HG03442 (cell line): ENCODE results near the gene PC.

Experiments used
- ATAC-seq: cut with Tn5 transposase; IDR thresholded peaks from one replicate; pipeline ENCODE4 v1.9.1; 2021; ENCODE audit warnings: mild to moderate bottlenecking, moderate library complexity; ENCODE audit not compliant: unreplicated experiment

Gene PC

DNA sequence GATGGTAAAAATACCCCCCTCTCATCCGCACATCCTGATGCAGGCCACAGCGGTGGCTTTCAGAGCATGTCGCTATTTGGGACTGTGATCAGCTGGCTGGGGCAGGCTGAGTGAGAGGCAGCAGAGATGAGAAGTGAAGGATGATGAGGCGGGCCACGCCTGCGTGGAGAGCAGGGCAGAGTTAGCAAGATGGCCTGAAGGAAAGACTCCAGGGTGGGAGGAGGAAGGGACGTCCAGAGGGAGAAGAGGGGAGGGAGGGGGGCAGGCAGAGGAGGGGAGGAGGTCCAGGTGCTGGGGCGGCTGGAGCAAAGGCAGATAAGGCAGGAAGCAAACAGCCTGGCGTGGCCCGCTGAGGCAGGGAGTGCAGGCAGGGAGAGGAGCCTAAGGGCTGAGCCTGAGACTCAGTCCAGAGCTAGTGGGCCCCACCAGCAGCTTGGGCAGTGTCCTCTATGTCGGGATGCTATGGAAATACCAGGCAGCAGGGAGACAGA lies 72.2 kb downstream of the PC start:
- ATAC-seq = no peak

GRCh38 chr11:66885469-66885868 lies 72.7 kb downstream of the PC start:
- no peak for ATAC-seq

DNA sequence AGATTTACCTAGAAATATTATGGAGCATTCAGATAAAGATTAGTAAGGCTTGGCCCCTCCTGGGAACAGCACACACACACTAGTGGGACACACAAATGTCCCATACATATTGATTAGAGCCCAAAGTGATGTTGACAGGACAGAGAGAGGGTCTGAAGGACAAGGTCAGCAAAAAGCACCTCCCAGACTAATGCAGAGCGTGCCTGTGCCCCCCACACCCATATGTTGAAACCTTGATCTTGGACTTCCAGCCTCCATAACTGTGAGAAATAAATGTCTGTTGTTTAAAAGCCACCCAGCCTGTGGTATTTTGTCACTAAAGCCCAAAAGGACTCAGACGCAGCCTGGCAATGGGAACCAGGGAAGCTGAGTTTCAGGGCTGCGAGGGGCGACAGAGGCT lies 73.7 kb downstream of the PC start:
- no peak for ATAC-seq

DNA sequence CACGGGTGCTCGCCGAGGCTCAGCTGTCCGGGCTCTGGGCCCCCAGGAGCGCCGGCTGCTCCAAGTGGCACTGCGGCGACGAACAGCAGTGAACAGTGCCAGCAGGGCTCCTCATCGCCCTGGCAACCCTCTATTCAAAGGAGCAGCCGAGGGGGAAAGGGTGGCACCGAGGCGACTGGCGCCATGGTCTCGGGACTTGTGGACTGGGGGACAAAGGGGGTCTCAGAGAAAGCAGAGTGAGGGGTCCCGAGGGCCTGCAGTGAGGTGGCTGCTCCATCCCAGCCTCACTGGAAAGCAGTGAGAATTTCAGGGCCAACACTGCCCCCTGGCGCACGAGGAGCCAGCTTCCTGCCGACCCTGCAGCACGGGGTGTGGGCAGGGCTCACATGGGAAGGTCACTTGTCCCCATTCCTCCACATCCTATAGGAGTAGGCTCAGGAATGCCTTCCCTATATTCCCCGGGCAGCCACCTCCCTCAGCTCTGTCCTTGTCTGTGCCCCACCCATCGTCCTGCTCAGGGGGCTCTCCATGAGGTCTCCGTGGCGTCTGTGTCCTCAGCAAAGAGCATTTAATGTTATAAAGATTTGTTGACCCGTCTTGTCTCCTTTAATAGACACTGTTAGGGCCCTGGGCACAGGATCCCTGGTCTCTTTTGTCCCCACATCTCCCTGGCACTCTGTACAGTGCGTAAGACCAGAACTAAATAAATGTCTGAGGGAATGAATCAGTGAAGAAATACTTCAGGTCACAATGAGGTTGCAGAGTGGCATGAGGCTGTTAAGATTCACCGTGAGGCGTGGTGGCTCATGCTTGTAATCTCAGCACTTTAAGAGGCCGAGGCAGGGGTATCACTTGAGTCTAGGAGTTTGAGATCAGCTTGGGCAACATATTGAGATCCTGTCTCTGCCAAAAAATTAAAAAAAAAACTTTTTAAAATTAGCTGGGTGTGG lies 74.9 kb downstream of the PC start:
- ATAC-seq = no peak

DNA sequence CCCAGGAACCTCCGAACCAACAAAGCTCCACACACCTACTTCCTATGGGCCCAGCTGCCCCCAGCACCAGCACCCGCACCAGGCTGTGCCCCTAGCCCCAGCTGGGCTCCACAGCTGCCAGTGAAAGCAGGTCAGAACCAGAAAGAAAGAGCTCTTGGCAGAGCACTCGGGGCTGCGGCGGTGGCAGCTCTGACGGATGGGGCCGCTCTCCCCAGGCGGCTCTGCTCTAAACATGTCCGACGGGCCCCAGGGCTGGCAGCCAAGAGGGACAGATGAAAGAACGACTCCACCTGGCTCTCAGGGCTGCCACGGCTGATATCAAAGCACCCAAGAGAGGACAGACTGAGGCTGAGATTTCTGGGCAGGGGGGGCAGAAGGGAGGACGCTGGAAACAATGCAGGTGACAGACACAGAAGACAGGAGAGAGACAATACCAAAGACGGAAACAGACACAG lies 75.6 kb downstream of the PC start:
- ATAC-seq = no peak

DNA sequence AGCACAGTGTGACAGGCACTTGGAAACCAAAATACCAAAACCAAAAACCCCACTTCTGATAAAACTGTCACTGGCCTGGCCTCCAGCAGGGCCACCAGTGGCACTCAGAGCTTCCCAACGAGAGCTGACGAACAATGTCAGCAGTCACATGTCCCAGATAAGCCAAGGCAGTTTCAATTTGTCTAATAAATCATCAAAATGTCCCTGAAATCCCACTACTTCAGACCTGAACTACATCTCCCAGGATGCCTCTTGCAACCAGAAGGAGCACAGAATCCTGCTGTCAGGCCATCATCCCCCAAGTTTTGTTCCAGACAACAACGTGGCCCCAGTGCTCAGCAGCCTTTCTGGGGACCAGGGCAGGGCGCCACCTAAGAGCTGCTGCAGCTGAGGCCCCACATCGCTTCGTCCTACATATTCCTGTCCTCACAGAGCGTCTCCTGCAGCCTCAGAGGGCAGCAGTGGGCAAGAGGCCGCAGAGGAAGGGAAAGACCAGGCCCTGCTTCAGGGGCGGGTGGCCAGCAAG lies 76.2 kb downstream of the PC start:
- ATAC-seq = no peak

DNA sequence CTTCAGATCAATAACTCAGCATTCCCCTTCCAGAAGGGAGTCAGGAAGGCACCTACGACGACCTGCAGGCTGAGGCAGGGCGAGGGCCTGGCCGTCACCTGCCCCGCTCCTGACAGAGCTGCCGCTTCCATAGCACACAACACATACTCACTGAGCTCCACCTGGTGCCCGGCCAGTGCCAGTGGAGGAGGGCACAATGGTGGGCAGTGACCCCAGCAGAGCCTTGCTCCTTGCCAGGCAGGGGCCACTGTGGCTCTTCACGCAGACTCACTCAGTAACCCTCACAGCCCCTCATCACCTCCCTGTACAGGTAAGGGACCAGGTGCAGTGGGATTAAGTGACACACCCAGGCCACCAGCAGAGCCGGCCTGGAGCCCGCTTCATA lies 76.7 kb downstream of the PC start:
- no peak for ATAC-seq

DNA sequence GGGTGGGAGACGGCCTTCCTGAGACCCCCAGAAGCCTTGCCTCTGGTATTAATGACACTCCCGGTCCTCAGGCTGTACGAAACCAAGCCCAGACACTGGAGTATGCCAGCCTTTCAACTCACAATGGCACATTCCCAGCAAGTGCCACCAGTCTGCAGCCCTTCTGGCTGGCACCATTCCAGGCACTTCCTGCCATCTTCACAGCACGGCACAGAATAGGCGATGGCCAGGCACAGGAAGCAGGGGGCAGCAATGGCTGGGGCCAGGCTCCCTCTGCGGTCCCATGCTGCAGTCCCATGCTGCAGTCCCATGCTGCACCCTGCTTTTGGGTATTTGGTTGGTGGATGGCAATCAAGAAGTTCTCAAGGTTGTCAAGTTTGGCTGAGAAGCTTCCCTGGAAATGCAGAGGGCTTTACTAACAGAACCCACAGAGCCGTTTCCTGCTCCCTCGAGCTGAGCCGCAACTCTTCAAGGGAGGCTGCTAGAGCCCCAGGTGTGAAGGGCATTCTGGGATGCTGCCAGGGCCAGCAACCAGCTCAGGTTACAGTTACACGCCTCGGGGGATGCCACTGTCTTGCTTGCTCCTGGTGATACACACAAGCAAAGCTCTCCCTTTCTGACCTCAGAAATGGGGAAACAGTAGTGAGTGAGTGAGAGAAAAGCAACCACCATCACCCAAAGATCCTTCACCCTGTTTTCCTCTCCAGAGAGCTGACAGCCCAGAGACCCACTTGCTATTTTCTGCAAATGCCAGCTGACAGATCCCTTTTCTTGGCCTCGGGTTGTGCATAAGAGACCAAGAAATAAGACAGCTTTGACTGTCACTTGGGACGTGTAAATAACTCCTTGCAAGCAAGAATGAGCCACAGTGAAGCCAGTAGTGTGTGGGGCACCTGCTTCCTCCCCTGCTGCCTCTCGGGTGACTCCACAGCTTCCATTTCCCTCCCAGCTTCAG lies 77.4 kb downstream of the PC start:
- ATAC-seq = no peak

GRCh38 chr11:66879999-66880398 lies 78.2 kb downstream of the PC start:
- ATAC-seq = no peak

GRCh38 chr11:66879583-66879982 lies 78.6 kb downstream of the PC start:
- ATAC-seq = no peak

DNA sequence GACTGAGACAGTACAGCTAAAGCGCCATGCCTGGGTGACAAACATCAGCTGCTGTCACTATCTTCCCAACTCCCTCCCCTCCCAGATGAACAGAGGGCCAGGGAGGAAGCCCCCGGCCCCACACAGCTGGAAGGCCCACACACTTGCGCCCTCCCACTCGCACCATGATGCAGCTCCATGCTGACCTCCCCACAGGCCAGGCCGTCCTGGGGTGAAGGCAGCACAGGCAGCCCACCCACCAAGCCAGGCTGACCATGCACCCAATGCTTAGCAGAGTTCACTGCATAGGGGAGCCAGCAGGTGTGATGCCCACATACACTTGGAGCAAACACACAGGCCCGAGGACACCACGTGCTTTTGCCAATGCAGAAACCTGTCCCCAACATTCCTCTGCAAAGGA lies 79.2 kb downstream of the PC start:
- ATAC-seq = no peak

DNA sequence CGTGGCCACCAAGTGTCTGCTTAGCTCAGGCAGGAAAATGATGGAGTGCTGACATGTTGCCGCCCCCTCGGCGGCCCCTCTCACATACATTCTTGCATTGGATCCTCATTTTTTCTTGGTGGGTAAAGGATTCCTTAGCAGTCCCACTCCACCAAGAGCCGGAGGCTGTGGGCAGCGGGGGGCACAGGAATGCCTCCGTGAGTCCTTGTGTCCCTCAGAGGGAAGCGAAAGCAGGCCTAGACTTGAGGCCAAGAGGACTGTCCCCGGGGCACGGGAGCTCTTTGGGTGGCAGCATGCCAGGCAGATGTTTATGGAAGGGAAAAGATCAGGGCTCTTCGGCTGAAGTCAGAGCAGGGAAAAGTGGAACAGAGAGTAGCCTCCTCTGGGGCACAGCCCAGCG lies 79.7 kb downstream of the PC start:
- ATAC-seq = no peak

GRCh38 chr11:66877588-66878385 lies 80.4 kb downstream of the PC start:
- ATAC-seq = no peak

- no peak for ATAC-seq
Measured at GRCh38 chr11:66875378-66875777, 82.8 kb downstream of the PC start.

DNA sequence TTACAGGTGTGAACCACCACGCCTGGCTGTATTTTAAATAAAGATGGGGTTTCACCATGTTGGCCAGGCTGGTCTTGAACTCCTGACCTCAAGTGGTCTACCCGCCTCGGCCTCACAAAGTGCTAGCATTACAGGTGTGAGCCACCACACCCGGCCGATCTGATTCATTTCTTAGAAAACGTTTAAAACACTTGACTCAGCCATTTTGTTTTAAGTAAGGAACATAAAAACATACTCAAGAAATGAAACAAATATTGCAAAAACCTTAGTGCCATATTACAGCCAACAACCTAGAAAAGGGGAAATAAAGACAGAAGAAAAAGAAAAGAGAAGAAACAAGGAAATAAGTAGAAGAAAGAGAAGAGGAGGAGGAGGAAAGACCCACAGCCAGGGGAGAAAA lies 84.0 kb downstream of the PC start:
- ATAC-seq = no peak

GRCh38 chr11:66871521-66871901 lies 86.7 kb downstream of the PC start:
- ATAC-seq = no peak

DNA sequence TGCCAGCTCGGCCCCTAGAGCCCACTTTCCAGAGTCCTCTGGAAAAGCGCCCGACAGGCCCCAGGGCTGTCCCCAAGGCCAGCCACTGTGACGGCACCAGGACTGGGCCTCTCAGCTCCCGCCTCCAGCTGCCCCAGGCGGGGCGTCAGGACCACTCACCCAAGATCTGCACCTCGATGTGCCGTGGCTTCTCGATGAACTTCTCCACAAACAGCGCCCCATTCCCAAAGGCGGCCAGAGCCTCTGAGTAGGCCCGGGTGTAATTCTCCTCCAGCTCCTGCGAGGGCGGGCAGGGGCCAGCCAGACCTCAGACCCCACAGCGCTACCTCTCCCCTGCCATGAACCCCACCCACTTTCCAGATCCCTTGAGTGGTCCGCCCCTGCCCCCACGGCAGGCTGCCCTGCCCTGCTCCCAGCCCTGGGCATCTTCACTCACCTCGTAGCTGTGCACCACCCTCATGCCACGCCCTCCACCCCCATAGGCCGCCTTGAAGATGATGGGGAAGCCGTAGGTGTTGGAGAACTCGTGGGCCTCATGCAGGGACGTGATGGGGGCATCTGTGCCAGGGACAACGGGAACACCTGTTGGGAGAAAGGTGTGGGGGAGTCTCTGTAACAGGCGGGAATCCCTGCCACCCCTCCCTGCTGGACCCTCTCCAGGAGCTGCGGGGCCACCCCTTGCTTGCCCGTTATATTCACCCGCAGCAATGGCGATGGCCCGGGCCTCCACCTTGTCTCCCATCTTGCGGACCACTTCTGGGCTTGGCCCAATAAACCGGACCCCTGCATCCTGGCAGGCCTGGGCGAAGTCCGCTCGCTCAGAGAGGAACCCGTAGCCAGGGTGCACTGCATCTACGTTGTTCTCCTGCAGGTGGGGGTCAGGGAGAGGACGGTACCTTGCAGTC lies 87.3 kb downstream of the PC start:
- no peak for ATAC-seq

DNA sequence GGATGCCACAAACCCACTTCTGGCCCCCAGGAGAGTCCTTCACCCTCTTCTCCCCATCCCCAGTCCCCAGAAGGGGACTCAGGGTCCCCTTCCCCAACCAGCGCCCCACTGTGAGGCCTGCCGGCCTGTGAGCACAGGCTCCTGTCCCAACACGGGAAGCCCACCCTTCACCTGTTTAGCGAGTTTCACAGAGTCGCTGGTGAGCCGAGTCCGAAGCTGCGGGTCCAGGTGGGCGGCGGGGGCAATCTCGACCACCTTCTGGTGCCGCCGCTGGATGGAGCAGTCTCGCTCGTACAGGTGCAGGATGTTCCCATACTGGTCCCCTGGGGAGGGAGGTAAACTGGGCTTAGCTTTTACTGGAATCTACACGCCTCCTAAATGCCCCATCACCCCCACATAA lies 88.1 kb downstream of the PC start:
- ATAC-seq = no peak

DNA sequence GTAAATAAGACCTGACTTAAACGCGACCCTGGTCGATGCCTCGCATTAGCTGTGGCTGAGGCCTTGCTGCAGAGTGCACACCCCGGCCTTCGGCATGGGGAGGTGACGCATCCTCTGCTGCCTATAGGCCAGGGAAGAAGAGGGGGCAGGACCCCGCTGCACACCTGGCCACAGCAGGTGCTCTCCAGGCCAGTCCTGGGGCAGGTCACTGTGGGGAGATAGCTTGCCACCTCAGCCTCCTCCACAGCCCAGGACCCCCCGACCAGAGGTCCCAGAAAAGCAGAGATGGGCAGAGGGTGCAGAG lies 88.7 kb downstream of the PC start:
- no peak for ATAC-seq
